Astrocyte of the cerebellum (primary cell): ENCODE data around the gene ERCC6L.

Experiments
- DNase-seq: peaks from one replicate; pipeline ENCODE4 v3.0.0-alpha.2; 2011; ENCODE audit warnings: low read depth
- H3K4me3 ChIP-seq: 2 replicates; pipeline ENCODE4 v1.5.1; 2011; ENCODE audit warnings: mild to moderate bottlenecking, low read depth, low read length, moderate library complexity
- CTCF ChIP-seq: IDR thresholded peaks from 2 replicates; pipeline ENCODE4 v1.5.1; 2012; ENCODE audit warnings: low read length, low read depth, moderate library complexity, mild to moderate bottlenecking; ENCODE audit errors: missing control alignments
- in situ Hi-C: cut with HindIII; loops from 2 replicates; pipeline ENCODE4 v1.10.0; 2017; ENCODE audit warnings: low sequenced_read_pairs

The ERCC6L gene

GRCh38 chrX:72268597-72269365, 30.0 kb upstream of the ERCC6L start:
- TF ChIP-seq CTCF: no peak
- no peak overlapping the region for H3K4me3 ChIP-seq
- in situ Hi-C loops: no loop called here
- peak; percentile 69 for DNase-seq

- DNase-seq: no peak
Observed at GRCh38 chrX:72265263-72265662, 26.4 kb upstream of the ERCC6L start.

GRCh38 chrX:72262077-72262476, 23.2 kb upstream of the ERCC6L start:
- in situ Hi-C loops: no loop called here
- no peak for TF ChIP-seq CTCF

More at GRCh38 chrX:72265263-72265662, 26.4 kb upstream of the ERCC6L start:
- TF ChIP-seq CTCF: no peak
- H3K4me3 ChIP-seq: no peak overlapping the region
- in situ Hi-C loops: no loop called here

GRCh38 chrX:72260448-72260847, 21.6 kb upstream of the ERCC6L start:
- H3K4me3 ChIP-seq: no peak overlapping the region
- TF ChIP-seq CTCF: no peak
- no peak for DNase-seq
- in situ Hi-C loops: no loop called here

More at GRCh38 chrX:72262077-72262476, 23.2 kb upstream of the ERCC6L start:
- H3K4me3 ChIP-seq: no peak overlapping the region
- no peak for DNase-seq

- TF ChIP-seq CTCF: no peak
- in situ Hi-C loops: no loop called here
- no peak for DNase-seq
- H3K4me3 ChIP-seq: no peak overlapping the region
Observed at GRCh38 chrX:72258174-72258573, 19.3 kb upstream of the ERCC6L start.

- no peak for TF ChIP-seq CTCF
- DNase-seq: no peak
- in situ Hi-C loops: no loop called here
- H3K4me3 ChIP-seq: no peak overlapping the region
Observed at GRCh38 chrX:72255864-72256263, 17.0 kb upstream of the ERCC6L start.
